Lung (tissue), 12 donors: ENCODE data around the gene CCDC73. TPM values are rescaled to one million over a fixed set of nuclear protein-coding genes. Genes with fewer than 3 reads are reported as not detected.

Experiments
- ATAC-seq: fragments of 200-7000 bp; cut with Tn5 transposase; one replicate; pipeline ENCODE4 v1.9.1; 2020; ENCODE audit warnings: moderate number of reproducible peaks; ENCODE audit not compliant: insufficient read depth, low FRiP score
- DNase-seq, 3 donors: peaks; one replicate each; pipeline ENCODE4 v3.0.0-alpha.2; 2013 to 2017
- H3K27ac ChIP-seq, 2 donors: one replicate each; pipeline ENCODE4 v1.5.1; 2013; ENCODE audit warnings: mild to moderate bottlenecking in 2 of 2, moderate library complexity in 2 of 2, control low read depth in 1 of 2, inconsistent platforms in 1 of 2, low read depth in 1 of 2, low read length in 1 of 2
- H3K27me3 ChIP-seq, 3 donors: one replicate each; pipeline ENCODE4 v1.5.1; 2013; ENCODE audit warnings: low read length in 2 of 3; ENCODE audit not compliant: control insufficient read depth in 3 of 3, insufficient read depth in 3 of 3
- H3K36me3 ChIP-seq, 4 donors: one replicate each; pipeline ENCODE4 v1.5.1; 2013; ENCODE audit warnings: low read length in 4 of 4, mild to moderate bottlenecking in 1 of 4, moderate library complexity in 1 of 4; ENCODE audit not compliant: control insufficient read depth in 4 of 4, insufficient read depth in 4 of 4
- H3K4me1 ChIP-seq, 5 donors: one replicate each; pipeline ENCODE4 v1.5.1; 2013; ENCODE audit warnings: low read length in 5 of 5, mild to moderate bottlenecking in 2 of 5, moderate library complexity in 1 of 5; ENCODE audit not compliant: control insufficient read depth in 5 of 5, insufficient read depth in 5 of 5
- H3K4me3 ChIP-seq: one replicate; pipeline ENCODE4 v1.5.1; 2013; ENCODE audit warnings: mild to moderate bottlenecking, control low read depth, moderate library complexity
- H3K9ac ChIP-seq, 2 donors: one replicate each; pipeline ENCODE4 v1.5.1; 2013; ENCODE audit warnings: low read length in 2 of 2, control low read depth in 1 of 2; ENCODE audit not compliant: insufficient read depth in 1 of 2
- H3K9me3 ChIP-seq, 4 donors: one replicate each; pipeline ENCODE4 v1.5.1; 2013; ENCODE audit warnings: low read length in 3 of 4, mild to moderate bottlenecking in 1 of 4, moderate library complexity in 1 of 4; ENCODE audit not compliant: control insufficient read depth in 4 of 4, insufficient read depth in 3 of 4
- WGBS, 2 donors: extraction: QIAGEN DNeasy Blood & Tissue Kit; methylation state at CpG; one replicate each; pipeline ENCODE4 v1.1.7; 2013; 5-methylcytosine and 5-hydroxymethylcytosine counted together
- polyA plus RNA-seq, 2 donors: library from polyadenylated mRNA; stranded (reverse); fragments of 200-250 nt; gene quantifications; one replicate each; pipeline ENCODE4 v1.2.1, GENCODE V29; 2013
- total RNA-seq, 2 donors: library from RNA; depleted of rRNA in 1 of 2; stranded (reverse); fragments of >200 nt in 1 of 2; gene quantifications; one replicate each; pipeline ENCODE4 v1.2.1, GENCODE V29; 2014 to 2021
- TF ChIP-seq, protein P1 (sequence below): IDR thresholded peaks from 2 replicates; pipeline ENCODE4 v1.5.1; 2012; ENCODE audit warnings: mild to moderate bottlenecking; ENCODE audit errors: control extremely low read depth, extremely low read depth
- donor health status: control.
- donor health status: control.
- donor health status: Bipolar disorder and iron deficiency.
- donor health status: healthy.
- donor health status: DM: yes; HTN: yes; CAD: no.

The CCDC73 gene
- total and polyA plus RNA-seq, 4 donors: 0.03 to 0.17 (median 0.10) TPM

DNA sequence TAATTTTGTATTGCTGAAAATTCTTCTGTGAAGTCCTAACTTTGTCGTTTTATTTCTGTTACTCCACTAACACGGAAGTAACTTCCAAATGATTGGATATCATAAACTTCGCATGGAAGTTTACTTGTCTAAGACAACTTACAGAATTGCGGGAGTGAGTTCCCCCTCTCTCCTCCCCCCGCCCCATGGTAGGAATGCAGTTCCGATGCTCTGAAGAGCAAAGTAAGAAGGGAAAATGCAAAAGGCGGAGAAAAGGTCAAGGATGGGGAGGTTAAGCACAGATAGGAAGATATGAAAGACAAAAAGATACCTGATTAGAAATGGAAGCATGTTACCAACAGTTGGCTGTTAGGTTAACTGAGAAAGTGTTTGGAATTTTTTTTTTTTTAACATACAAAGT is 209.5 kb downstream of the CCDC73 start:
- 15 to 17% methylated on average over 7 of the region's 7 CpGs for WGBS, 2 donors
- no peak overlapping the region for H3K27ac ChIP-seq
- H3K9ac ChIP-seq: peak overlapping the region in 1 of 2 donors; percentile 67
- no peaks in the 10 kb centered on the region for H3K27me3 ChIP-seq
- no peak for DNase-seq
- peaks cover 0 to 19% (median 8%) of the 10 kb centered on the region in 4 donors for H3K36me3 ChIP-seq
- H3K4me1 ChIP-seq: peaks cover 0 to 16% (median 5%) of the 10 kb centered on the region in 5 donors
- TF ChIP-seq, protein P1, sequence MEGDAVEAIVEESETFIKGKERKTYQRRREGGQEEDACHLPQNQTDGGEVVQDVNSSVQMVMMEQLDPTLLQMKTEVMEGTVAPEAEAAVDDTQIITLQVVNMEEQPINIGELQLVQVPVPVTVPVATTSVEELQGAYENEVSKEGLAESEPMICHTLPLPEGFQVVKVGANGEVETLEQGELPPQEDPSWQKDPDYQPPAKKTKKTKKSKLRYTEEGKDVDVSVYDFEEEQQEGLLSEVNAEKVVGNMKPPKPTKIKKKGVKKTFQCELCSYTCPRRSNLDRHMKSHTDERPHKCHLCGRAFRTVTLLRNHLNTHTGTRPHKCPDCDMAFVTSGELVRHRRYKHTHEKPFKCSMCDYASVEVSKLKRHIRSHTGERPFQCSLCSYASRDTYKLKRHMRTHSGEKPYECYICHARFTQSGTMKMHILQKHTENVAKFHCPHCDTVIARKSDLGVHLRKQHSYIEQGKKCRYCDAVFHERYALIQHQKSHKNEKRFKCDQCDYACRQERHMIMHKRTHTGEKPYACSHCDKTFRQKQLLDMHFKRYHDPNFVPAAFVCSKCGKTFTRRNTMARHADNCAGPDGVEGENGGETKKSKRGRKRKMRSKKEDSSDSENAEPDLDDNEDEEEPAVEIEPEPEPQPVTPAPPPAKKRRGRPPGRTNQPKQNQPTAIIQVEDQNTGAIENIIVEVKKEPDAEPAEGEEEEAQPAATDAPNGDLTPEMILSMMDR: no peak
- no peak for ATAC-seq
- H3K9me3 ChIP-seq: no peaks in the 10 kb centered on the region
- H3K4me3 ChIP-seq: no peak overlapping the region

DNA sequence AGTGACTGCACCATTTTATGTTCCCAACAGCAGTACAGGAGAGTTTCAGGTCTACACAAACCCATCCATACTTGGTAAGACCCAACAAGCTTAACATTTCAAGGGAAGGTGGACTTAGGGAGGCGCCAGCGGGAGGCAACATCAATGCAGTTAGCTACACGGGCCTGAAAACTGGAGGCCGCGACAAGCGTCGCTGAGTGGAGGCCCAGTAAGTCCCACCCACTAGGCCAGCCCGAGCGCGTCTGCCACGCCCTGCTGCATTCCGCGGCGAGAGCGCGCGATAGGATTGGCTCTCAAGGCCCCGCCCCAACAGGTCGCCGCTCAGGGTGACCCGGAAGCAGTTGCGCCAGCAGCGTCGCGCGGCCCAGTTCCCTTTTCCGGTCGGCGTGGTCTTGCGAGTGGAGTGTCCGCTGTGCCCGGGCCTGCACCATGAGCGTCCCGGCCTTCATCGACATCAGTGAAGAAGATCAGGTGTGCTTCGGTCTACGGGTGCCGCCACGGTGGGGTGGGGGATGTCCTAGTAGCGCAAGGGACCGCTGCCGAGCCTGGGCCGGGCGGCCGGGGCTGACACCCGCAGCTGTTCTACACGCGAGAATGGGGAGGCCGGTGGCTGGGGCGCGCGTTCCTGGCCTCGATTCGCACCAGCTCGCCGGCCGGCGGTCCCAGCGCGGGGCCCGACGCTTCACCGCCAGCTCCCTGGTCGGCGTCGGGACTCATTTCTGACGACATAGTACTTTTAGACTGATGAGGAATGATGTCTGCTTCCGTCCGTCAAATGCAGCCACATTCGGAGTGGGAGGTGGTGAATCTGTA is 210.8 kb downstream of the CCDC73 start, which contains the start of gene EIF3M:
TSS of gene EIF3M (plus strand) at position 373 of the 813 bp plus-strand sequence. CDS start at position 430, 57 bp downstream.
- peak within 1 kb of the TSS; percentile 52 to 67 for H3K9ac ChIP-seq
- peak within 1 kb of the TSS; percentile 98 for H3K4me3 ChIP-seq

DNA sequence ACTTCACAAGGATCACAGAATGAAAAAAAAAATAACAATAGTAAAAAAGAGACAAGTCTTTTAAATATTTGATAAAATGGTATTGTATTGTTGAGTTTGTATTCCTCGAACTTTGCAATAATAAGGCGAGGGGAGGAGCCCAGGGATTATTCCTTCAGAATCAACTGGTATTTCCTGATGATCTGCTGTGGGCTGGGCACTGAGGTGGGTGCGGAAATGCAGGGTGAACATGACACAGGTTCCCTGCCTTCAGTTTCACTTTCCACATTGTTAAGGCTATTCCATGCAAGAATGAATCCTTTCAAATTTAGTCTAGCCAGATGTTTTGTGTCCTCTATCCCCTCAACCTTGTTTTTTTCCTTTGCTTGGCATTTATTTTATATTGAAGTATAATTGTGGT is 212.9 kb downstream of the CCDC73 start:
- 89 to 92% methylated on average over 3 of the region's 3 CpGs for whole genome bisulfite sequencing, 2 donors
- H3K27me3 ChIP-seq: peaks cover 0 to 5% (median 3%) of the 10 kb centered on the region in 3 donors
- H3K4me3 ChIP-seq: no peak overlapping the region
- TF ChIP-seq, protein P1: no peak
- H3K27ac ChIP-seq: no peak overlapping the region
- no peak for DNase-seq
- peaks cover 0 to 12% (median 5%) of the 10 kb centered on the region in 5 donors for H3K4me1 ChIP-seq
- H3K9me3 ChIP-seq: no peaks in the 10 kb centered on the region
- H3K36me3 ChIP-seq: no peaks in the 10 kb centered on the region
- no peak for ATAC-seq
- H3K9ac ChIP-seq: no peak overlapping the region

More for the DNA sequence above, 210.8 kb downstream of the CCDC73 start, which contains the start of gene EIF3M:
- TF ChIP-seq, protein P1: no peak
- peak; percentile 100 for ATAC-seq
- Histone ChIP-seq H3K4me1 (peaks cover 0 to 16% (median 5%) of the 10 kb centered on the region in 5 donors), H3K36me3 (peaks cover 0 to 8% (median 2%) of the 10 kb centered on the region in 4 donors), H3K9me3 (no peaks in the 10 kb centered on the region), H3K27ac (peak within 1 kb of the TSS; percentile 80 to 94), H3K27me3 (no peaks in the 10 kb centered on the region)
- DNase-seq: peak; percentile 96 to 98 (median 97)
- WGBS, 2 donors: 0% methylated on average over 65 to 70 of the region's 70 CpGs
